HFF-Myc (cell line): ENCODE results near the gene SYTL3.

ENCODE experiments used
- DNase-seq: peaks from one replicate; pipeline ENCODE4 v3.0.0-alpha.2; 2011; ENCODE audit warnings: low read depth; ENCODE audit errors: extremely low read depth
- H3K4me3 ChIP-seq: replicated peaks from 2 replicates; pipeline ENCODE4 v1.5.1; 2011; ENCODE audit warnings: low read depth, mild to moderate bottlenecking, control low read depth, low read length
- TF ChIP-seq, protein P1 (sequence below): IDR thresholded peaks from 2 replicates; pipeline ENCODE4 v1.5.1; 2012; ENCODE audit warnings: mild to moderate bottlenecking, low read depth, low read length, control low read depth; ENCODE audit errors: missing control alignments

The SYTL3 gene

GRCh38 chr6:158768436-158768835 lies 118.6 kb downstream of the SYTL3 start:
- DNase-seq = no peak
- H3K4me3 ChIP-seq = no peak overlapping the region
- TF ChIP-seq, protein P1, sequence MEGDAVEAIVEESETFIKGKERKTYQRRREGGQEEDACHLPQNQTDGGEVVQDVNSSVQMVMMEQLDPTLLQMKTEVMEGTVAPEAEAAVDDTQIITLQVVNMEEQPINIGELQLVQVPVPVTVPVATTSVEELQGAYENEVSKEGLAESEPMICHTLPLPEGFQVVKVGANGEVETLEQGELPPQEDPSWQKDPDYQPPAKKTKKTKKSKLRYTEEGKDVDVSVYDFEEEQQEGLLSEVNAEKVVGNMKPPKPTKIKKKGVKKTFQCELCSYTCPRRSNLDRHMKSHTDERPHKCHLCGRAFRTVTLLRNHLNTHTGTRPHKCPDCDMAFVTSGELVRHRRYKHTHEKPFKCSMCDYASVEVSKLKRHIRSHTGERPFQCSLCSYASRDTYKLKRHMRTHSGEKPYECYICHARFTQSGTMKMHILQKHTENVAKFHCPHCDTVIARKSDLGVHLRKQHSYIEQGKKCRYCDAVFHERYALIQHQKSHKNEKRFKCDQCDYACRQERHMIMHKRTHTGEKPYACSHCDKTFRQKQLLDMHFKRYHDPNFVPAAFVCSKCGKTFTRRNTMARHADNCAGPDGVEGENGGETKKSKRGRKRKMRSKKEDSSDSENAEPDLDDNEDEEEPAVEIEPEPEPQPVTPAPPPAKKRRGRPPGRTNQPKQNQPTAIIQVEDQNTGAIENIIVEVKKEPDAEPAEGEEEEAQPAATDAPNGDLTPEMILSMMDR = no peak

DNA sequence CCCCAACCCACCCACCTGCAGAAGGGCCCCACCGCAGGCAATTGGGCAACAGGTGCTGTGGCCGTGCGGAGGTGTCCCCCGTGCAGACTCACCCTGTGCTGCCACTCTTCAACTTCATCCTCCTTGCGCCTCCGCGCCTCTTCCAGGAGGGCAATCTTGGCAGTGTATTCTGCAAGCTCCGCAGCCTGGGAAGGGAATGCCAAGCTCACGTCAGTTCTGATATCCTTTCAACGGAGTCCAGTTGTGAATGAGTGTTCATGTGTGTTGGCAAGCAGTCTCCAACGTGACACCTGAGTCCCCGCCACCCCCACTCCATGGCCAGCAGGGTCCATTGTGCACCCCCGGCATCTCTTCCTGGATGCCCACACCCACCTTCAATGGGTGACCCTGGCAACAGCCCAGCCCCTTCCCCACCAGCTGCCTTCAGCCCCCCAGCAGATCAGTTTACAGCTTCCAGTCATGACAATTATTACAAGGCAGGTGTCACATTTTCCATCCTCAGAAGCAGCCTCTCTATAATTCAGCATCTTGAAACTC lies 119.4 kb downstream of the SYTL3 start:
- H3K4me3 ChIP-seq = no peak overlapping the region
- DNase-seq = no peak
- TF ChIP-seq, protein P1 = no peak

DNA sequence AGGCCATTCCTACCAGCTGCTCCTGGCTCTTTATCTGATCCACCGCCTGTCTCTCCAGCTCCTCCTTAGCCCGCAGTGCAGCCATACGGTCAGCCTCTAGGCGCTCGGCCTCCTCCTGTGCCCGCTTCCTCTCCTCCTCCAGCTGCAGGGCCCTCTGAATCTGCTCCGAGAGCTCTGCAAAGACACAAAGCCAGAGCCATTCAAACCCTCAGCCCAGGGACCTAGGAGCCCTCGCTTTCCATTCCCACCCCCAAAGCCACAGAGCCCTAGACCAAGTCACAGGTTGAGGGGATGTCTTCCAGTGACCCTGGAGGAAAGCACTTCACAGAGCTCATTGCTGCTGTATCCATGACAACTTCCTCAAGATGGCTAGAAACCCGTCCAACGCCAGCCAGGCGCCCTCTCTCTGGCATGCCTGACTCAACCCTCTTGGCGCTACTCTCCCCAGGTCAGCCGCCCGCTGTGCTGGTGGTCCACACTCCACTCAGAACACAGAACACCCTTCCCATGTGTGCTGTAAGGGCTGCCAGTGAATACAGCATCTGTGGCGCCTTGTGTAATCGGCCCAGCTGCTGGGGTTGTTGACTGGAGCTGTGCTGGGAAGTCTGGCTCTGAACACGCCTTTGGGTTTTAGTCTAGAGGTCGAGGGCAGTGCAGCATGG lies 120.0 kb downstream of the SYTL3 start:
- H3K4me3 ChIP-seq = no peak overlapping the region
- no peak for DNase-seq
- TF ChIP-seq, protein P1 = no peak

GRCh38 chr6:158770533-158771330 lies 120.9 kb downstream of the SYTL3 start:
- TF ChIP-seq, protein P1 = no peak
- no peak for DNase-seq
- no peak overlapping the region for H3K4me3 ChIP-seq

GRCh38 chr6:158771399-158772152 lies 121.7 kb downstream of the SYTL3 start:
- no peak overlapping the region for H3K4me3 ChIP-seq
- DNase-seq = no peak
- TF ChIP-seq, protein P1 = no peak

- TF ChIP-seq, protein P1 = no peak
- no peak for DNase-seq
- no peak overlapping the region for H3K4me3 ChIP-seq
Observed at GRCh38 chr6:158772172-158772571, 122.3 kb downstream of the SYTL3 start.
